GM18858 (cell line): Measurements from ENCODE around the gene GSTT2.
A peak's percentile ranks its signal among the peaks of the same experiment; 100 is the strongest.
"Not testable (repeated sequence)": the region's sequence is repeated elsewhere in the genome, so short reads cannot be mapped to it uniquely, and the experiment has no call there.

Source experiments
- ATAC-seq: cut with Tn5 transposase; IDR thresholded peaks from one replicate; pipeline ENCODE4 v1.9.1; 2021; ENCODE audit not compliant: unreplicated experiment

Gene GSTT2

DNA sequence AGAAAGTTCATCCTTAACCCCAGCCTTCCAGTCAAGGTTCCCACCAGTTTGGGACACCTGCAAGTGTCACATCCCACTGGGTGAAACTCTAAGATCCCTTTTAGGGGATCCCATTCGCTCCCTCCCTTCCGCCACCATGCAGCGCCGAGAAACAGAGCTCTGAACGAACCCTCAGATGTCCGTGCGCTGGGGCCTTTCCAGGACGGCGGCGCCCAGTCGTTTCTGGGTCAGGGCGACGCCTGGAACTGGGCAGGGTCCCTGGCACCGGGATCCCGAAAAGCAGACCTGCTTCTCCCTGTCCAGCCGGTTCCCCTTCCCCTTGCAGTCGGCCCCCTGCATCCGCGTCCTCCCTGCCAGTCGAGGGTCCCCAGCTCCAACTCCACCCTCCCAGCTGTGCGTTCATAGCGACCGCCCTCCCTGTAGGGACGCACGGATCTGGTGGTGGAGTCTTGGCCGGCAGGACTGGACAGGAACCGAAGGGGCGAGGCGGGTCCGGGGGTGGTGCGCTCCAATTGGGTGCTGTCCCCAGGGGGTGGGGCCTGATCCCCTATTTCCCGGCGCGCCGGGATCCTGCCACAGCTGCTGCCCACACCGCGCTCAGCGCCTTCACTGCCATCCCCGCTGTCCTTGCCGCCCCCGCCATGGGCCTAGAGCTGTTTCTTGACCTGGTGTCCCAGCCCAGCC lies at the start of gene GSTT2:
GSTT2 (plus strand) TSS at position 578 of the 684 bp plus-strand sequence.
- ATAC-seq, result not testable (repeated sequence)

GRCh38 chr22:23938328-23939016 lies 41.5 kb upstream of the GSTT2 start:
- ATAC-seq, result no peak

GRCh38 chr22:23939017-23939357 lies 40.9 kb upstream of the GSTT2 start:
- no peak for ATAC-seq

DNA sequence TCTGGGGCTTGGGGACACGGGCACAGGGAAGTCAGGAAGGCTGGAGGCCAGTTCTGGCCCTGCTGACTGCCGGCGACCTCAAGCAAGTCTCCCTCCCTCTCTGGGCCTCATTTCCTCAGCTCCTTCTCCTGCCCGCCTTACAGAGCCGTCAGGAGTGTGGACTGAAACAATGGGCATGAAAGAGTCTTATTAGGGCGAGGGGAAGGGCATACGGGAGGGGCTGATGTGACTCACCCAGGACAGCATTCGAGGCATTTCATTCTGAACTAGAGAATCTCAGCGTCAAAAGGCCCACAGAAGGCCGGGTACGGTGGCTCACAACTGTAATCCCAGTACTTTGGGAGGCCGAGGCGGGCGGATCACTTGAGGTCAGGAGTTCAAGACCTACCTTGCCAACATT lies 39.8 kb upstream of the GSTT2 start:
- ATAC-seq, result not testable (repeated sequence)

DNA sequence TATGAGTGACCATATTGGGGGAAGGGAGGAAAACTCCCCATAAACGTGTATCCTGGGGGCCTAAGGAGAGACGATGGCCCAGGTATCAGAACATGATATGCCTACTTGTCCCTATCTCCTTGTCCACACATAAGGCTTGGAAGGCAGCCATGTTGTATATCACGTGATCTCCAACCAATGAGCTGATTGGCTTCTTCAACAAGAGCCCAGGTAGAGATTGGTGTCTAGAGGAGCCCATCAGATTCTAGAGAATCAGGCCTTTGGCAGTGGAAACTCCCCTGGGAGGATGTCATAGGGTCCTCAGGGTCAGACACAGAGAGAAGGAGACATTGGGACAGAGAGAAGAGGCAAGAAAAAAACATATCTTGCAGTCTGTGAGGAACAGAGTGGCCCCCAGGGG lies 32.5 kb upstream of the GSTT2 start:
- ATAC-seq, result not testable (repeated sequence)

DNA sequence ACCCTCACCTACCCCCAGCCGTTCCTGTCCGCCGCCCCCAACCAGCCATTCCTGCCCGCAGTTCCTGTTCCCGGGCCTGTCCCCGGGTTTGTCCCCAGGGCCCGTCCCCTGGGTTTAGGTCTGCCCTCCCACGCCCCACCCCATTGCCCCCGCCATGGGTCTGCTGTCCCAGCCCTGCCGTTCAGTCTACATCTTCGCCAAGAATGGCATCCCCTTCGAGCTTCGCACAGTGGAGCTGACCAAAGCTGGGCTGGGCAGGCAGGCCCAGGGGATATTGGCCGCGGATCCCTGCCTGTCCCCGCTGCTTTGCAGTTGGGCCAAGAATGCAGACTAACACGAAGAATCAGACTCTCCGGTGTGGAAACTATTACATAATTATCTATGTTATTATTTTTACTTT lies 30.2 kb upstream of the GSTT2 start:
- ATAC-seq, result not testable (repeated sequence)

DNA sequence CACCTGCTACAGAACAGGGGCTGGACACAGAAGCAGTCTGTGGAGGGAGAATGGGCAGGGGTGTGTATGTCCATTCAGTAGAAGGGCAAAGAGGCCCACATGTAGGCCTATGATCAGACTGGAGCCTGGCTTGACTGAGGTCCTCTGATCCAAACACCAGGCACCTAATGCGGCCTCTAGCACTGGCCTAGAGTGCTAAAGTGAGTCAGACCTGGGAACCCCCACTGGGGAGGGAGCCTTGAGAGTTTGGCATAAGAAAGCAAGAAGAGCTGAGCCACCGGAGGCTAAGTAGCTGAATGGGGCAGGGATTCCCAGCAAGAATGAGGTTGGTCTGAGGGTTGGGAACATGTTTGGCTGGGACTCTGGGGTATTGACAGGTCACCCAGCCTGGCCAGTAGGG lies 28.6 kb upstream of the GSTT2 start:
- ATAC-seq, result not testable (repeated sequence)

- ATAC-seq, result not testable (repeated sequence)
These were observed 27.0 kb upstream of the GSTT2 start for GRCh38 chr22:23952794-23953405.

DNA sequence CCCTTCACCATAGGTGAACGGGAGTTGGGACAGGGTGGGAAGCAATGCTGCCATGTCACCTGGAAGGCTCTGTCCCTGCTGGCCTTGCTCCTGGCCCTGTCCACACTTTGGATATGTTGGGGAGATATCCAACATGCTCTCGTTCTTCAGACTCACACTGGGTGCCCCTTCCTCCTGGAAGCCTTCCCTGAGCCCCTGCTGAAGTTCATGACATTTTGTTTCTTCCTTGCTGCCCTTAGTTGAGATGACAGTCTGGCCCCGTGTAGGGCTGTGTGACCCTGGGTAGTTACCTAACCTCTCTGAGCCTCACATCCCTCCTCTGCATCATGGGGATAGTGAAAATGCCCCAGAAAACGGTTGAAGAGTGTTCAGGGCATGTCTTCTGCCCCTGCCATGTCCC lies 26.4 kb upstream of the GSTT2 start:
- ATAC-seq, result not testable (repeated sequence)

GRCh38 chr22:23954193-23954990 lies 25.5 kb upstream of the GSTT2 start:
- not testable (repeated sequence) for ATAC-seq

DNA sequence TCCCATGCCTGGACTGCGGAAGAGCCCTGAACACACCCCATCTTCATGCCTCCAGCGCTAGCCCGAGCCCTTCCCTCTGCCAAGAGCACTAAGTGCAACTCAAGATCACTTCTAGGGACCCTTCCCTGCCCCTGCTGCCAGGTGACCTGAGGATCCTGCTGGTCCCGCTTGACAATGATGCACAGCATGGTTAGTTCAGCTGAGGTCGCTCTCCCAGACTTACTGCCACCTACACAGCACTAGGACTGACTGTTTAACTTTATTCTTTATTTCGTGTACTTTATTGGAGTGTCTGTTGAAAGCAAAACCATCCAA lies 25.0 kb upstream of the GSTT2 start:
- ATAC-seq, result not testable (repeated sequence)

- ATAC-seq, result not testable (repeated sequence)
These were observed 24.0 kb upstream of the GSTT2 start for GRCh38 chr22:23955886-23956285.

DNA sequence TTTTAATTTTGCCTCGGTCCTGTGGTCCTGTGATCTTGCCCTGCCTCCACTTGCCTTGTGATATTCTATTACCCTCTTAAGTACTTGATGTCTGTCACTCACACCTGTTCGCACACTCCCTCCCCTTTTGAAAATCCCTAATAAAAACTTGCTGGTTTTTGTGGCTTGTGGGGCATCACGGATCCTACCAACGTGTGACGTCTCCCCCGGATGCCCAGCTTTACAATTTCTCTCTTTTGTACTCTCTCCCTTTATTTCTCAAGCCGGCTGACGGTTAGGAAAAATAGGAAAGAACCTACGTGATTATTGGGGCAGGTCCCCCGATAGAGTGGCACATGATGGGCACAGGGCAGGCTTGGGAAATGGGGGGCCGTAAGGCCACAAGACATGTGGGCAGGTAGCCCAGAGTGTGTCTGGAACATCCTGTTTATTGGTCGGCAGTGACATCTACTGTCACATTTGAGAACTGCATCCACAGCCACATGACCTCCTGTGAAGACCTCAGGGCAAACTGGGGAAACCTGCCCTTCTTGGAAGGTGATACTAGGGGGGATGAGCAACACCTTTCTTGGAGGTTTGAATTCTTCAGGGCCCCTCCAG lies 23.5 kb upstream of the GSTT2 start:
- not testable (repeated sequence) for ATAC-seq

DNA sequence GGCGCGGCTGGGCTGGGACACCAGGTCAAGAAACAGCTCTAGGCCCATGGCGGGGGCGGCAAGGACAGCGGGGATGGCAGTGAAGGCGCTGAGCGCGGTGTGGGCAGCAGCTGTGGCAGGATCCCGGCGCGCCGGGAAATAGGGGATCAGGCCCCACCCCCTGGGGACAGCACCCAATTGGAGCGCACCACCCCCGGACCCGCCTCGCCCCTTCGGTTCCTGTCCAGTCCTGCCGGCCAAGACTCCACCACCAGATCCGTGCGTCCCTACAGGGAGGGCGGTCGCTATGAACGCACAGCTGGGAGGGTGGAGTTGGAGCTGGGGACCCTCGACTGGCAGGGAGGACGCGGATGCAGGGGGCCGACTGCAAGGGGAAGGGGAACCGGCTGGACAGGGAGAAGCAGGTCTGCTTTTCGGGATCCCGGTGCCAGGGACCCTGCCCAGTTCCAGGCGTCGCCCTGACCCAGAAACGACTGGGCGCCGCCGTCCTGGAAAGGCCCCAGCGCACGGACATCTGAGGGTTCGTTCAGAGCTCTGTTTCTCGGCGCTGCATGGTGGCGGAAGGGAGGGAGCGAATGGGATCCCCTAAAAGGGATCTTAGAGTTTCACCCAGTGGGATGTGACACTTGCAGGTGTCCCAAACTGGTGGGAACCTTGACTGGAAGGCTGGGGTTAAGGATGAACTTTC lies 18.7 kb upstream of the GSTT2 start, which contains the start of gene GSTT2B:
GSTT2B (minus strand) TSS at position 112 of the 688 bp plus-strand sequence; CDS start at position 48, 64 bp downstream.
- ATAC-seq, result not testable (repeated sequence)

- not testable (repeated sequence) for ATAC-seq
These were observed 13.8 kb upstream of the GSTT2 start for GRCh38 chr22:23966094-23966493.

GRCh38 chr22:23966568-23966967 lies 13.4 kb upstream of the GSTT2 start, which contains the start of gene DDTL:
TSS of gene DDTL (plus strand) at chr22:23966888. CDS start at chr22:23966915, 27 bp downstream.
- peak; percentile 75 for ATAC-seq

DNA sequence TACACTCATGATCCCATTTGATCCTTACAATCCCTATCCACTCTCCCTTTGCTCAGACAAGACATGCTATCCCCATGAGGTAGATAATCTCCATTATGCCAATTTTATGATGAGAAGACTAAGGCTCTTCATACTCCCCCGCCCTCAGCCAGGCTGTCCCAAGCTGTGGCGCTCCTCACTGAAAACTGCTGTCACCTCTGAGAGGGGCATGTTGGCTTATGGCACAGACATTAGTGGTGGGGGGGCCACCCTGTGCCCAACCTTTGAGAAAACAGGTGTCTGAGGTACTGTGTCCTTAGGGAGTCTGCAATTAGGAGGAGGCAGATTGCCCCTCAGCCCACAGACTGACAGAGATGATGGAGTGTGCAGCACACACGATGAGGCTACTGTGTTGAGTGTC lies 10.9 kb upstream of the GSTT2 start:
- no peak for ATAC-seq

- no peak for ATAC-seq
These were observed 9.7 kb upstream of the GSTT2 start for GRCh38 chr22:23970201-23970641.

- ATAC-seq, result no peak
These were observed 9.0 kb upstream of the GSTT2 start for GRCh38 chr22:23970816-23971486.

- ATAC-seq, result not testable (repeated sequence)
These were observed 8.0 kb upstream of the GSTT2 start for GRCh38 chr22:23971927-23972326.
